Heart left ventricle (tissue), 16 donors: ENCODE results near the gene SSBP2. TPM values are rescaled to one million over a fixed set of nuclear protein-coding genes. Genes with fewer than 3 reads are reported as not detected.

Experiments
- ATAC-seq, 4 donors: fragments of 200-7000 bp; cut with Tn5 transposase; one replicate each; pipeline ENCODE4 v1.9.1; 2020 to 2022; ENCODE audit warnings: moderate library complexity in 4 of 4, mild to moderate bottlenecking in 3 of 4, moderate number of reproducible peaks in 1 of 4
- DNase-seq, 5 donors: peaks; one replicate each; pipeline ENCODE4 v3.0.0-alpha.2; 2020
- H3K27ac ChIP-seq, 12 donors: fragments of 200-600 bp; sonication (generic) in 4 of 12; one replicate each; pipeline versions ENCODE4 v1.5.0 to v1.8.0; 2016 to 2022; ENCODE audit warnings: mild to moderate bottlenecking in 2 of 12
- H3K27me3 ChIP-seq, 9 donors: fragments of 200-600 bp; sonication (generic) in 2 of 9; one replicate each; pipeline versions ENCODE4 v1.5.1 to v1.8.0; 2016 to 2022; ENCODE audit warnings: mild to moderate bottlenecking in 3 of 9
- H3K36me3 ChIP-seq, 9 donors: fragments of 200-600 bp; sonication (generic) in 2 of 9; one replicate each; pipeline versions ENCODE4 v1.5.0 to v1.8.0; 2018 to 2022; ENCODE audit warnings: mild to moderate bottlenecking in 2 of 9
- H3K4me1 ChIP-seq, 12 donors: fragments of 200-600 bp; sonication (generic) in 4 of 12; one replicate each; pipeline versions ENCODE4 v1.5.0 to v1.8.0; 2016 to 2022; ENCODE audit warnings: mild to moderate bottlenecking in 3 of 12
- H3K4me3 ChIP-seq, 12 donors: fragments of 200-600 bp; sonication (generic) in 4 of 12; one replicate each; pipeline versions ENCODE4 v1.5.0 to v1.8.0; 2017 to 2022; ENCODE audit warnings: mild to moderate bottlenecking in 9 of 12, moderate library complexity in 4 of 12
- H3K9me3 ChIP-seq, 12 donors: fragments of 200-600 bp; sonication (generic) in 4 of 12; one replicate each; pipeline versions ENCODE4 v1.5.0 to v1.8.0; 2016 to 2022; ENCODE audit warnings: mild to moderate bottlenecking in 1 of 12
- POLR2A ChIP-seq, 2 donors: fragments of 450-650 bp; IDR thresholded peaks; one replicate each; pipeline ENCODE4 v1.6.1; 2017; ENCODE audit warnings: antibody characterized with exemption in 2 of 2, mild to moderate bottlenecking in 2 of 2, moderate library complexity in 2 of 2
- WGBS, 4 donors: extraction: QIAGEN DNeasy Blood & Tissue Kit in 2 of 4; methylation state at CpG; one replicate each; pipeline versions ENCODE4 v1.1.5 to v1.1.7; 2013 to 2018; 5-methylcytosine and 5-hydroxymethylcytosine counted together
- intact Hi-C, 10 donors: fragments of 100-400 bp; cut with DNase I; formaldehyde crosslinking; loops; one replicate each; pipeline versions ENCODE4 v1.11.1 to v1.14.2; 2022
- polyA plus RNA-seq, 2 donors: library from polyadenylated mRNA; stranded (reverse); fragments of 200-250 nt; gene quantifications; one replicate each; pipeline ENCODE4 v1.2.3, GENCODE V29; 2013
- total RNA-seq, 9 donors: library from RNA; depleted of rRNA in 2 of 9; stranded (reverse); fragments of >200 nt in 2 of 9; fragmentation: NEBNext Ultra II Directional in 3 of 9; extraction: Animal tissue kit (Norgen Biotek cat#: 25700) in 3 of 9; gene quantifications; one replicate each; pipeline versions ENCODE4 v1.1.0 to v1.2.4, GENCODE V29; 2016 to 2023
- TF ChIP-seq, protein P1 (sequence below), 12 donors: fragments of 200-600 bp; sonication (generic) in 4 of 12; IDR thresholded peaks; one replicate each; pipeline versions ENCODE4 v1.5.0 to v1.8.0; 2018 to 2022; ENCODE audit warnings: antibody characterized with exemption in 12 of 12, mild to moderate bottlenecking in 5 of 12
- donor health status: ischemic (EF 13 %, LVEDD 7.1; RV severe dilation, severe dysfunction).
- donor health status: healthy with polysubstance abuse.
- donor health status: DM: no; HTN: yes; CAD: no.
- donor health status: DM: no; HTN: no; CAD: no.
- donor health status: ischemic (EF 25% LVEDD 6.9; RV normal size, moderate dysfunction).
- donor health status: ischemic (EF 25% LVEDD 5.7; RV mildly dilated, moderate dysfunction).
- donor health status: healthy.
- donor health status: DM: yes; HTN: yes; CAD: no.
- donor health status: ischemic (EF 35%, LVEDD 5.7; RV mildly dilated, moderate dysfunction).
- donor health status: nonischemic (EF 11% LVEDD 7.7; RV severe dilation, severe dysfunction).
- donor health status: DM: yes; HTN: yes; CAD: no.
- donor health status: PGD.
- donor health status: ischemic (EF 29% LVEDD 5.4; RV normal size, mild dysfunction).
- donor health status: nonischemic (EF 23%, LVEDD 6.1; RV moderate dilation, normal function).

SSBP2 gene
- total and polyA plus RNA-seq, 11 donors, result 25.6 to 98.1 (median 50.7) TPM

DNA sequence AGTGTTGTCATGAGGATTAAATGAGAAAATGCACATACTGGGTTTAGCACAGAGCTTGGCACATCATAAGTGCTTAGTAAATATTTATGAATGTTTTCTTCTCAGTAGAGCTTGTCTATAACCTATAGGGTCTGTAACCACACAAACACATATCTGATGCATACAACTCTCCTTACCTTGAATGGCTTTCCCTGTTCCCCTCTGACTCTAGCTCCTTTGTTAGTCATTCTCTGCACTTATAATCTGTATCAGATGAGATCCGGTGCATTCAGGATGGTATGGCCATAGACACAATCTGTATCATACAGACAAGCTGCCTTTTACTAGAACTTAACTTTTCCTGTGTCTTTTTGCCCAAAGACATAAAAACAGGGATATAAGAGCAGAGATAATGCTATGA lies 11.1 kb upstream of the SSBP2 start:
- DNase-seq, result no peak
- intact Hi-C loops, result no loop called here
- no peak for ATAC-seq
- Histone ChIP-seq H3K4me3 (no peak overlapping the region), H3K27ac (no peak overlapping the region), H3K36me3 (no peaks in the 10 kb centered on the region), H3K9me3 (no peaks in the 10 kb centered on the region), H3K4me1 (peaks cover 0 to 34% (median 0%) of the 10 kb centered on the region in 12 donors), H3K27me3 (no peaks in the 10 kb centered on the region)
- 95 to 100% (median 96%) methylated on average over 1 of the region's 1 CpG for WGBS, 4 donors
- TF ChIP-seq, protein P1, sequence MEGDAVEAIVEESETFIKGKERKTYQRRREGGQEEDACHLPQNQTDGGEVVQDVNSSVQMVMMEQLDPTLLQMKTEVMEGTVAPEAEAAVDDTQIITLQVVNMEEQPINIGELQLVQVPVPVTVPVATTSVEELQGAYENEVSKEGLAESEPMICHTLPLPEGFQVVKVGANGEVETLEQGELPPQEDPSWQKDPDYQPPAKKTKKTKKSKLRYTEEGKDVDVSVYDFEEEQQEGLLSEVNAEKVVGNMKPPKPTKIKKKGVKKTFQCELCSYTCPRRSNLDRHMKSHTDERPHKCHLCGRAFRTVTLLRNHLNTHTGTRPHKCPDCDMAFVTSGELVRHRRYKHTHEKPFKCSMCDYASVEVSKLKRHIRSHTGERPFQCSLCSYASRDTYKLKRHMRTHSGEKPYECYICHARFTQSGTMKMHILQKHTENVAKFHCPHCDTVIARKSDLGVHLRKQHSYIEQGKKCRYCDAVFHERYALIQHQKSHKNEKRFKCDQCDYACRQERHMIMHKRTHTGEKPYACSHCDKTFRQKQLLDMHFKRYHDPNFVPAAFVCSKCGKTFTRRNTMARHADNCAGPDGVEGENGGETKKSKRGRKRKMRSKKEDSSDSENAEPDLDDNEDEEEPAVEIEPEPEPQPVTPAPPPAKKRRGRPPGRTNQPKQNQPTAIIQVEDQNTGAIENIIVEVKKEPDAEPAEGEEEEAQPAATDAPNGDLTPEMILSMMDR (IDR thresholded peaks at IDR 0.05), result no peak
- TF ChIP-seq POLR2A (IDR thresholded peaks at IDR 0.05), result no peak

DNA sequence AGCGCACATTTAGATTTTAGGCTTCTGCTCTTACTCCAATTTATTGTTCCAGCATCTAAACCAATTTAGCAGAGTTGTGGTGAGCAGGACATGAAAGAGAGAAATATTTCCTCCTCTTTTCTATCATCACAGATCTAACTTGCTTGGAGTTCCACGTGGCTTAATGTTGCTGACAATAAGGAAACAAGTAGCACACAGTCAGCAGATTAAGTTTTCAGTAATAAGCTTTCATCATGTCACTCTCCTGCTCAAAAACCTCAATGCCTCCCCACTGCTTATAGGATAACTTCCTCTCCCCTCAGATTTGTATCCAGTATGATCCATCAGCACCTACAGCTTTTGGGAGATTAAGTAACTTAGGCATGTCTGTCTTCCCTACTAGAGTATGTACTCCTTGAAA lies 10.4 kb upstream of the SSBP2 start:
- Histone ChIP-seq H3K4me1 (peaks cover 0 to 36% (median 5%) of the 10 kb centered on the region in 12 donors), H3K27ac (peak overlapping the region in 1 of 12 donors; percentile 69), H3K4me3 (no peak overlapping the region), H3K27me3 (no peaks in the 10 kb centered on the region), H3K9me3 (no peaks in the 10 kb centered on the region), H3K36me3 (no peaks in the 10 kb centered on the region)
- 61 to 71% (median 62%) methylated on average over 2 of the region's 2 CpGs for WGBS, 4 donors
- no peak for DNase-seq
- no peak for TF ChIP-seq POLR2A (IDR thresholded peaks at IDR 0.05)
- TF ChIP-seq, protein P1 (IDR thresholded peaks at IDR 0.05), result no peak
- peak in 3 of 4 donors; percentile 39 to 44 (median 41) for ATAC-seq
- intact Hi-C loops, result no loop called here

DNA sequence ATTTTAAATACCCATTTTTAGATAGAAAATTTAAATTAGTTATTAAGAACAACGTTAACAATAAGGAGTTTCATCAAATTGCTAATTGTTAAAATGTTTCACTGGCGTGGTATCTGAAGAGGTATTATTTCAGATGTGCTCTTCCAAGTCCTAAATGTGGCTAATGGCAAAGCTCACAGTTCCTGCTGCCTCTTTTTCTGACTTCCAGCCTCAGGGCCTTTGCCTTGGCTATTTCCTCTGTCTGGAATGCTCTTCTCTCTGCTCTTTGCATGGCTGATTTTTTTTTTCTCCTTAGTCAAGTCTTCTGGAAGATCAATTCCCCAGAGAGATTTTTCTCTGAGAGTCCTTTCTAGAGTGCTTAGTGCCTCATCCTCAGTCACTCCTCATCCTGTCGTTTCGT lies 9.6 kb upstream of the SSBP2 start:
- no peaks in the 10 kb centered on the region for H3K36me3 ChIP-seq
- TF ChIP-seq, protein P1 (IDR thresholded peaks at IDR 0.05), result no peak
- TF ChIP-seq POLR2A (IDR thresholded peaks at IDR 0.05), result no peak
- ATAC-seq (peak in 1 of 4 donors; percentile 34), DNase-seq (no peak)
- intact Hi-C loops, result no loop called here
- peak overlapping the region in 1 of 12 donors; percentile 69 for H3K27ac ChIP-seq
- H3K27me3 ChIP-seq, result no peaks in the 10 kb centered on the region
- no peaks in the 10 kb centered on the region for H3K9me3 ChIP-seq
- no peak overlapping the region for H3K4me3 ChIP-seq
- peaks cover 0 to 44% (median 12%) of the 10 kb centered on the region in 12 donors for H3K4me1 ChIP-seq
- 65 to 74% (median 68%) methylated on average over 4 of the region's 4 CpGs for WGBS, 4 donors

DNA sequence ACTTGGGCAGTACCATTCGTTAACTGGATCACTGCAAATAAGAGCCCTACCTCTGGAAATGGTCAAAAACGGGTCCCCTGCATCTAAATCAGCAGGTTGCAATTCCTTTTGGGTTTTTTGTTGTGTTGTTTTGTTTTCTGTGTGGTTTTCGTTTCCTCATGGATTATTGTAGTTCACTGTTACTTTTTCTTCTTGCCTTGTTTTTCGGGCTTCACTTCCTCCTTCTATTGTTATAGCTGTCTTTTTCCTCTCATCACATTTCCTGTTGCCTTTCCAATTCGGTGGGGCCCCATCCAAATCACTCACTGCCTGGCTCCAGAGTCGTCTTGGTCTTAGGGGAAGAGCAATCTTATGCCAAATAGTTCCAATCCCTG lies 8.7 kb upstream of the SSBP2 start:
- no peaks in the 10 kb centered on the region for H3K27me3 ChIP-seq
- peak overlapping the region in 2 of 12 donors; percentile 15 to 17 for H3K4me3 ChIP-seq
- H3K36me3 ChIP-seq, result no peaks in the 10 kb centered on the region
- peak overlapping the region in 4 of 12 donors; percentile 6 to 79 (median 32) for H3K27ac ChIP-seq
- TF ChIP-seq, protein P1 (IDR thresholded peaks at IDR 0.05), result no peak
- no peak for TF ChIP-seq POLR2A (IDR thresholded peaks at IDR 0.05)
- ATAC-seq (no peak), DNase-seq (no peak)
- 50 to 60% (median 54%) methylated on average over 6 of the region's 6 CpGs for WGBS, 4 donors
- intact Hi-C loops, result loop anchor here in 5 of 10 donors (10.0 kb wide), 3 partner anchors 215 to 405 kb away; partner anchors contain the start of gene ATG10 (in 2 of the 5)
- H3K9me3 ChIP-seq, result no peaks in the 10 kb centered on the region
- peaks cover 0 to 48% (median 19%) of the 10 kb centered on the region in 12 donors for H3K4me1 ChIP-seq
